Measurements from ENCODE around the gene DSCAML1.

DNA sequence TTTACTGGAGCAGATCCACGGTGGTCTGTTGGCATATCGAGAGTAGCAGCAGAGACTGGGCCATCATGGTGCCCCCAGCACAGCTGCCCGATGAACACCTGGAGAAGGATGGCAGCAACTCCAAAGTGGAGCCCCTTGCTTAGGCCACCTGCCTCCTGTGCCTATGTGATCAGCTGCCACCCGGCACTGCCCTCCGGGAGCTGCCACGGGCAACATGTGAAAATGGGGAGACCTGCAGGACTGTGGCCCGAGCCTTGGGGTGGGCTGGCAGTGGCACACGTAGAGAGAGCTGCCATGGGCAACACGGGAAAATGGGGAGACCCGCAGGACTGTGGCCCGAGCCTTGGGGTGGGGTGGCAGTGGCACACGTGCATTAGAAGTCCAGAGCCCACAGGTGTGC is 24.4 kb upstream of the DSCAML1 start:
- TF ChIP-seq, protein P1, sequence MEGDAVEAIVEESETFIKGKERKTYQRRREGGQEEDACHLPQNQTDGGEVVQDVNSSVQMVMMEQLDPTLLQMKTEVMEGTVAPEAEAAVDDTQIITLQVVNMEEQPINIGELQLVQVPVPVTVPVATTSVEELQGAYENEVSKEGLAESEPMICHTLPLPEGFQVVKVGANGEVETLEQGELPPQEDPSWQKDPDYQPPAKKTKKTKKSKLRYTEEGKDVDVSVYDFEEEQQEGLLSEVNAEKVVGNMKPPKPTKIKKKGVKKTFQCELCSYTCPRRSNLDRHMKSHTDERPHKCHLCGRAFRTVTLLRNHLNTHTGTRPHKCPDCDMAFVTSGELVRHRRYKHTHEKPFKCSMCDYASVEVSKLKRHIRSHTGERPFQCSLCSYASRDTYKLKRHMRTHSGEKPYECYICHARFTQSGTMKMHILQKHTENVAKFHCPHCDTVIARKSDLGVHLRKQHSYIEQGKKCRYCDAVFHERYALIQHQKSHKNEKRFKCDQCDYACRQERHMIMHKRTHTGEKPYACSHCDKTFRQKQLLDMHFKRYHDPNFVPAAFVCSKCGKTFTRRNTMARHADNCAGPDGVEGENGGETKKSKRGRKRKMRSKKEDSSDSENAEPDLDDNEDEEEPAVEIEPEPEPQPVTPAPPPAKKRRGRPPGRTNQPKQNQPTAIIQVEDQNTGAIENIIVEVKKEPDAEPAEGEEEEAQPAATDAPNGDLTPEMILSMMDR (IDR thresholded peaks at IDR 0.05): no peak
- TF ChIP-seq POLR2A (IDR thresholded peaks at IDR 0.05): no peak

Data from testis (tissue), 2 donors.